ENCODE results near the gene GATB. TPM values are rescaled to one million over a fixed set of nuclear protein-coding genes. Genes with fewer than 3 reads are reported as not detected.

GATB gene
- polyA plus RNA-seq, 3 donors: 5.5 to 12.2 (median 9.0) TPM

- no peak overlapping the region for H3K4me3 ChIP-seq (replicated peaks in 1 of 3; ENCODE audit: low read depth in 2 of 3, low read length in 3 of 3)
- H3K4me3 Mint-ChIP-seq: no peak overlapping the region
- 98% methylated on average over 7 of the region's 9 CpGs for WGBS (ENCODE audit: insufficient coverage)
- H3K9me3 ChIP-seq (replicated peaks in 1 of 2; ENCODE audit: control insufficient read depth in 1 of 2, insufficient read depth in 1 of 2, low read length in 2 of 2): no peaks in the 10 kb centered on the region
- H3K27ac Mint-ChIP-seq: no peak overlapping the region
- H3K36me3 ChIP-seq (replicated peaks in 1 of 2; ENCODE audit: control insufficient read depth in 1 of 2, insufficient read depth in 2 of 2, low read length in 2 of 2): peaks cover 0 to 11% of the 10 kb centered on the region in 2 donors
- H3K9me3 Mint-ChIP-seq: no peaks in the 10 kb centered on the region
- no peak overlapping the region for H3K4me2 ChIP-seq (replicated peaks; ENCODE audit: extremely low read depth, low read length, poor library complexity, severe bottlenecking)
- DNase-seq: no peak
- TF ChIP-seq, protein P1, sequence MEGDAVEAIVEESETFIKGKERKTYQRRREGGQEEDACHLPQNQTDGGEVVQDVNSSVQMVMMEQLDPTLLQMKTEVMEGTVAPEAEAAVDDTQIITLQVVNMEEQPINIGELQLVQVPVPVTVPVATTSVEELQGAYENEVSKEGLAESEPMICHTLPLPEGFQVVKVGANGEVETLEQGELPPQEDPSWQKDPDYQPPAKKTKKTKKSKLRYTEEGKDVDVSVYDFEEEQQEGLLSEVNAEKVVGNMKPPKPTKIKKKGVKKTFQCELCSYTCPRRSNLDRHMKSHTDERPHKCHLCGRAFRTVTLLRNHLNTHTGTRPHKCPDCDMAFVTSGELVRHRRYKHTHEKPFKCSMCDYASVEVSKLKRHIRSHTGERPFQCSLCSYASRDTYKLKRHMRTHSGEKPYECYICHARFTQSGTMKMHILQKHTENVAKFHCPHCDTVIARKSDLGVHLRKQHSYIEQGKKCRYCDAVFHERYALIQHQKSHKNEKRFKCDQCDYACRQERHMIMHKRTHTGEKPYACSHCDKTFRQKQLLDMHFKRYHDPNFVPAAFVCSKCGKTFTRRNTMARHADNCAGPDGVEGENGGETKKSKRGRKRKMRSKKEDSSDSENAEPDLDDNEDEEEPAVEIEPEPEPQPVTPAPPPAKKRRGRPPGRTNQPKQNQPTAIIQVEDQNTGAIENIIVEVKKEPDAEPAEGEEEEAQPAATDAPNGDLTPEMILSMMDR (IDR thresholded peaks at IDR 0.05): no peak
- peaks cover 23 to 35% of the 10 kb centered on the region in 2 donors for H3K36me3 Mint-ChIP-seq
- no peaks in the 10 kb centered on the region for H3K79me2 ChIP-seq (ENCODE audit: insufficient read depth, low read length)
- no peak overlapping the region for H3K27ac ChIP-seq (ENCODE audit: low read depth in 1 of 2, low read length in 2 of 2)
- no peak overlapping the region for H2AFZ ChIP-seq (ENCODE audit: insufficient read depth, low read depth, low read length, poor library complexity, severe bottlenecking)
- no peaks in the 10 kb centered on the region for H3K4me1 ChIP-seq (ENCODE audit: control insufficient read depth in 1 of 2, insufficient read depth in 2 of 2, low read length in 2 of 2)
- no peak overlapping the region for H3K9ac ChIP-seq (ENCODE audit: insufficient read depth, low read length, poor library complexity, severe bottlenecking)
- intact Hi-C loops (cut with micrococcal nuclease): no loop called here
- no peaks in the 10 kb centered on the region for H4K20me1 ChIP-seq (ENCODE audit: insufficient read depth, low read length)
- peaks cover 0 to 1% (median 0%) of the 10 kb centered on the region in 3 donors for H3K27me3 Mint-ChIP-seq (ENCODE audit: low read depth in 3 of 3)
- no peaks in the 10 kb centered on the region for H3K4me1 Mint-ChIP-seq
- no peaks in the 10 kb centered on the region for H3K27me3 ChIP-seq (ENCODE audit: control insufficient read depth in 2 of 2, insufficient read depth in 2 of 2, low read length in 2 of 2)
Measured at GRCh38 chr4:151675411-151675971, 85.3 kb downstream of the GATB start.

DNA sequence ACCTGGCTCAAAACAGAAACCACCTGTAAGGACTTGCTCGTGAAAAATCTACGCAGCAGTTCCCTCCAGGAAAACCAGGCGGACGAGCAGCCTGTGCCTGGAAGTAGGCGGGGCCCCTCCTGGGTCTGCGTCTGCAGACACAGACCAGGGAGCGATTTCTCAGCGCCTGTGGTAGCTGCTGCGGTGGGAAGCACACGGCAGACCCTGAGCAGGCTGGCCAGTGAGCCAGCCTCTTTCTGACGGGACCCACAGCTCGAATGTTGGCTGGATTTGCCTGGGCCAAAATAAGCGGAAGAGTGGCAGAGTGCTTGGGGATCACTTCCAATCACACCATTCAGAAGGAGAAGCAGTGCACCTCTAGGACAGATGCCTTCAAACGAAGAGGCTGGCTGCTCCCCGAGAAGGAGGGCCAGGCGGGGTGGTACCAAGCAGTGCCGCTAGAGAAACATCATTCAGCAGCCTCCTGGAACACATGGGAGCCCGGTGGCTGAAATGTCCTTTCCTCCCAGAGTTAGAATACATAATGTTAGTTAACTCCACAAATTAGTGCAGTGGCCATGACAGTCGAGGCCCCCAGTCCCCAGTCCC is 85.9 kb downstream of the GATB start:
- Histone ChIP-seq H3K4me1 (ENCODE audit: control insufficient read depth in 1 of 2, insufficient read depth in 2 of 2, low read length in 2 of 2) (no peaks in the 10 kb centered on the region), H4K20me1 (ENCODE audit: insufficient read depth, low read length) (no peaks in the 10 kb centered on the region), H3K36me3 (replicated peaks in 1 of 2; ENCODE audit: control insufficient read depth in 1 of 2, insufficient read depth in 2 of 2, low read length in 2 of 2) (peaks cover 0 to 11% of the 10 kb centered on the region in 2 donors), H3K9me3 (replicated peaks in 1 of 2; ENCODE audit: control insufficient read depth in 1 of 2, insufficient read depth in 1 of 2, low read length in 2 of 2) (no peaks in the 10 kb centered on the region), H2AFZ (ENCODE audit: insufficient read depth, low read depth, low read length, poor library complexity, severe bottlenecking) (no peak overlapping the region), H3K4me3 (replicated peaks in 1 of 3; ENCODE audit: low read depth in 2 of 3, low read length in 3 of 3) (no peak overlapping the region), H3K27ac (ENCODE audit: low read depth in 1 of 2, low read length in 2 of 2) (no peak overlapping the region), H3K9ac (ENCODE audit: insufficient read depth, low read length, poor library complexity, severe bottlenecking) (no peak overlapping the region), H3K27me3 (ENCODE audit: control insufficient read depth in 2 of 2, insufficient read depth in 2 of 2, low read length in 2 of 2) (no peaks in the 10 kb centered on the region), H3K79me2 (ENCODE audit: insufficient read depth, low read length) (no peaks in the 10 kb centered on the region), H3K4me2 (replicated peaks; ENCODE audit: extremely low read depth, low read length, poor library complexity, severe bottlenecking) (no peak overlapping the region)
- H3K4me3 Mint-ChIP-seq: no peak overlapping the region
- peaks cover 23 to 33% of the 10 kb centered on the region in 2 donors for H3K36me3 Mint-ChIP-seq
- WGBS (ENCODE audit: insufficient coverage): 90% methylated on average over 11 of the region's 19 CpGs
- peak overlapping the region in 1 of 7 donors; percentile 83 for H3K27ac Mint-ChIP-seq
- intact Hi-C loops (cut with micrococcal nuclease): no loop called here
- H3K9me3 Mint-ChIP-seq: no peaks in the 10 kb centered on the region
- H3K27me3 Mint-ChIP-seq (ENCODE audit: low read depth in 3 of 3): peaks cover 0 to 1% (median 0%) of the 10 kb centered on the region in 3 donors
- no peaks in the 10 kb centered on the region for H3K4me1 Mint-ChIP-seq
- no peak for DNase-seq
- TF ChIP-seq, protein P1 (IDR thresholded peaks at IDR 0.05): no peak

Measured in CD14-positive monocyte (primary cell).